Activated CD4-positive, alpha-beta T cell treated with anti-CD3 and anti-CD28 coated beads, Interleukin-2, Interleukin-4, amounts not matched to agents 100 ng/mL and 50 ng/mL, durations not matched to agents 16 hours and 8 hours (primary cell): ENCODE data around the gene FTO.

Experiments
- DNase-seq: peaks from one replicate; pipeline ENCODE4 v3.0.0-alpha.2; 2020; ENCODE audit warnings: low spot score

FTO gene

DNA sequence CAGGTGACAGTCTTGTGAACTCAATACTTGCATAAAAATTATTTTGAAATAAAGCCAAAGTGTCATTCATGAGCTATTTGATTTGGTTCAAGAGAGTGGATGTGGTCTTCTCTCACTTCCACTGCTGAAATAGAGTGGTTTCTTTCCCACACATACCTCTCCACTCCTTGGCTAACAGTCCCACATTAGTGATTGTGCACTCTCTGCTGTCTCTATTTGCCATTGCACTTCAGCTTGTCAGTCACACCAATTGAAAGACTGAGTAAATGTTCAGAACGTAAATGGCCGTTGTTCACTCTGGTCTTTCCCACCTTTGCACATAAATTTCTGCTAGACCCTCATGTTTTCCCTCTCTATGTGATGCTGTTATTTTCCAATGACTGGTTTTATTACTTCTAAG is 197.5 kb downstream of the FTO start:
- no peak for DNase-seq

DNA sequence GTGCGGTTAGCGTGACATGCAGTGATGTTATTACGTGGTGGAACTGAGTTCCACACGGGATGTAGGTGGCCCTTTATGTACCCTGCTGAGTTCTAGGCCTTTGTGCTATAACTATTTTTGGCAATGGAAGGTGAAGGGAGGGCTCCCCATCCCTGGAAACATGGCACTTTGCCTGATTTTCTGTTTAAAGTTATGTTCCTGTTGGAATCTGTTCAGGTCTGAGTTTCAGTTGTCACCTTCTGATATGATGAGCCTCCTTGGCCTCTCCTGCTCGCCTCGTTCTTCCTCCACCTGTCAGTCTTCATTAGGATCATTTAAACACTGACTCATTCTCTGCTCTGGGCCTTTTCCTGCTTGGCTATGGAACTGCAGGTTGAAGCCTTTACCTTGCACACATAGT is 200.6 kb downstream of the FTO start:
- DNase-seq: no peak

DNA sequence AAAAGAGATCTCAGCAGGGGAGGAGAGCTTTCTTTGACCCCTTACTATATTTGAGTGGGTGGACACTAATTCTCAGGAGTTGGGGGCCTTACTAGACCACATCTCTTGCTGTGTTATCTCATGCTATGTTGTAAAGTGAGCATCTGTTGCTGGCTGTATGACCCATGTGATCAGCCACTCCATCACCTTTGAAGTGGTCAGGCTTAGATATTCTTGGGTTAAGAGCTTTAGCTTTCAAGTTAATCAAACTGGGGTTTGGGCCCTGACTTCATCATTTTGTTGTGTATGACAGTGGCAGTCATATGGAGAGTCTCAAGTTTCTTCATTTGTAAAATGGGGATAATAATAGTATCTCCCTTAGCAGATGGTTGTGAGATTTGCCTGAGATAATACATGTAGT is 201.1 kb downstream of the FTO start:
- DNase-seq: no peak

- DNase-seq: no peak
These were observed 204.8 kb downstream of the FTO start for GRCh38 chr16:53908731-53909130.

DNA sequence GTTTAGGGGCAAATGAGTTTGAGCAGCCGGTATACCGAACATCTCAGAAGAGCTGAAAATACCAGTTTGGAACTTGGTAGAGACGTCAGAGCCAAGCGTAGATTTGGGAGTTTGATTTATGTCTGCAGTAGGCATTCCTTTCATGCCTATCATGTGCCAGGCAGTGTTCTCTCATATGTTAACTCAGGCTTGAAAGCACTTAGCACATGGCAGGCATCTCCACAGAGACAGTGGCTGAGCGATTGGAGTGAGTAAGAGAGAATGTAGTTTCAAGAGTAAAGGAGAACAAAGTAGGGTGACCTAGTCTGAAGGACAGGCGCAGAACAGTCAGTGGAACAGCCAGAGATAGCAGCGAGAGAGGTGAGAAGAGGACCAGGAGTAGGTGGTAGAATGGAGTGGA is 207.0 kb downstream of the FTO start:
- DNase-seq: no peak

DNA sequence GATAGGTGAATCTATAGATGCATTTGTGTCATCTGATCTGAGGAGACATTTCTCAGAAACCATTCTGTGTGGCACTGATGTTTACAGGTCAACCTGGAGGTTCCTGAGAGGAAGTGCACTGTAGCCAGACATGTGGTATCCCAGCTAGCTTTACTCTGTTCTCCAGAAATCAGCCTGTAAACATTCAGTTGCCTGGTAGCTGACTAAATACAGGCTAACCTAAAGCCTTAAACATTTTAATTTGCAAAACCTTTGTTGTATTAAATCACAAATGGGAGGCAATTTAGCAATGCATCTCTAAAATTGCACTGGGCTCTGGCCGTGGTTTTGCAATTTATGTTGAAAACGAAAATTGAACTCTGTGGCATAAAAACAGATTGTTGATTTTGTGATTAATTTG is 207.6 kb downstream of the FTO start:
- DNase-seq: no peak

DNA sequence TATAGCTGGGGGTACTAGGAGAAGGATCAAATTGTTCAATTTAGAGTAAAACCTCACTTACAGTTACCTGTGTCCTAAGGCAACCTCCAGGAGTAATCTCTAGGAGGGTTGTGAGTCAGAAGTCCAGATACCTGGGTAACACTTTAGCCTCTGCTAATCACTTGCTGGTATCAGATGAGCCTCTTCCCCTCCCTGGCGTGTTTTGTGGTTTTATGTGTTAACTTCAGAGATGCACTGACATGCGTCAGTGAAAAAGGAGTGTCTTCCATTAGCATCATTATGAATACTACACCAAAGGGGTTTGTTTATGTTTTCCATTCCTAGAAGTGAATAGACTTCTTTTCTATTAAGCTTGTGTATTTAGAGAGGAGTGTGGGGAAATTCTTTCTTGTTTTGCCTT is 208.2 kb downstream of the FTO start:
- DNase-seq: peak; percentile 63

- DNase-seq: no peak
These were observed 209.3 kb downstream of the FTO start for GRCh38 chr16:53913099-53913870.

- DNase-seq: no peak
These were observed 210.0 kb downstream of the FTO start for GRCh38 chr16:53913920-53914319.

DNA sequence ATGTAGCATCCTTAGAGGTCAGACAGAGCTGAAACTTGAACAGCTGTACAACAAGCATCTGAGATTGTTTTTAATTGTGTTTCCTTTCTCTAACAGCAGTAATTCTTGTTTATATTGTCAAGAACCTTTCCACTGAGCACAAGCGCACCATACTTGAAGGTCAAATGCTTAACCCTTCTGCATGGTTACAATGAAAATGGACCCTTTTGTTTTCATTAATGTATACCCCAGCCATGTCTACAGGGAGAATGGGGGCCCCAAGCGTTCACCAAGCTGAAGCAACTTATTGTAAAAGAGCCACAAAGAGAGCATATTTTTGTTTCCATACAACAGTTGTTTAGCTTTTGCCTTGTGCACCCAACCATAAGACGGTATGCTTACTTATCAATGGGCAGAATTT is 210.8 kb downstream of the FTO start:
- no peak for DNase-seq

DNA sequence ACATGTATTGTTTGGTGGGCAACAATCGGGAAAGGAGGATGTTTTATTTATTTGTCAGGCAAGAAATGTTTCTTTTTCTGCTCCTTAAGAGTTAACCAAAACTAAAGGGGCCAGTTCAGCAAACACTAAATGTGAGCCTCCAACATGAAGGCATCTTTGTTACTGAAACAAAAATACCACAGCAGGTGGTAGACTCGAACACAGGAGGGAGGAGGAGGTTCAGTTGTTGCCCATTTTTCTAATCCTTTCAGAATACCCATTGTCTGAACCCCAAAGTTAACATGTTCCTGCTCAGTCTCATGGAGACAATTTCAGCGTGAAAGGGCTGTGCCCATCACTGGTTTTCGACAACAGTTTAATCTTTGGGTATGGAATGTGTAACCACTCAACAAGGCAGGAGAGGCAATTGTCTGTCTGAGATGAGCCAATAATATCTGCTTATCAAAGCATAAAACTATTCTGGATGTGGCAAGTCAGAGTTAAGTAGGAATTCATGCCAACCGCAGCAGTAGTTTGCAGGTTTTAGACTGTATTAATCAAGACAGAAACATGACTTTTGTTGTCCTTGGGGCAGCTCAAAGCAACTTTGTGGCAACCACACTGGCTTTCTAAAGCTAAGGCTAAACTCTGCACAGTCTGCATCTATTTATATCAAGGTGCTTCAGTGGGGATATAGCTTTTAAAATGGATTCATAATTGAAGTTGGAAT is 211.7 kb downstream of the FTO start:
- no peak for DNase-seq

- no peak for DNase-seq
These were observed 217.0 kb downstream of the FTO start for GRCh38 chr16:53920988-53921387.

DNA sequence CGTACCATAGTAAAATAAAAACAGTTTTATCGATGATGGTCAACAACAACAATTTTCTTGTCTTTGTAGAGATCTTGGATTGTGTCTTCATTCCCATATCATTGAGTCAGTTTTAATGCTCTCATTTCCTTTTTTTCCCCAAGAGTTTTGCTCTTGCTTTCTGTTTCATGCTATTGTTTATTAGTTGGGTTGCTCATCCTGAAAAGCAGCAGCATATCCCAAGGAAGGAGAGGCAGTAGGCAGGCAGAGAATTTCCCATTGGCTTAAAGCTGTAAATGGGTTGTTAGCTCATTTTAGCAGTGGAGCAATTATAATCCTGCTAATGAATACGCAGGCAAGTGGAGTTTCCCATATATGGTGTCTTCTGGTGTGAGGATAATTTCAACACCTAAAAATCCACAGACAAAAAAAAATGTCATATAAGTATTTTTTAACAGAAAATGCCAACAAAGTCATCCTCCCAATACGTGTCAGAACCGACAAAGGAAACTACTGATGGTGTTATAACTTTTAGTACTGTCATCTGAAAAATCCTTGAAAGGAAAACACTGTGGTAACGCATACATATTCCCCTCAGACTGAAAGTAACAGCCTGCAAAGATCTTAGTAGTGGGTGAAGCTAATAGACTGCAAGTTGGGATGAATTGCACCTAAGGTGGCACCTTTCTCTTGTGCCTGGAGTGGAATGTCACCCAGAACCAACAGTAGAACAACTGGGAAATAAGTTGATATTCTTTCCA is 218.3 kb downstream of the FTO start:
- DNase-seq: no peak

GRCh38 chr16:53922807-53923571 is 219.0 kb downstream of the FTO start:
- DNase-seq: no peak

DNA sequence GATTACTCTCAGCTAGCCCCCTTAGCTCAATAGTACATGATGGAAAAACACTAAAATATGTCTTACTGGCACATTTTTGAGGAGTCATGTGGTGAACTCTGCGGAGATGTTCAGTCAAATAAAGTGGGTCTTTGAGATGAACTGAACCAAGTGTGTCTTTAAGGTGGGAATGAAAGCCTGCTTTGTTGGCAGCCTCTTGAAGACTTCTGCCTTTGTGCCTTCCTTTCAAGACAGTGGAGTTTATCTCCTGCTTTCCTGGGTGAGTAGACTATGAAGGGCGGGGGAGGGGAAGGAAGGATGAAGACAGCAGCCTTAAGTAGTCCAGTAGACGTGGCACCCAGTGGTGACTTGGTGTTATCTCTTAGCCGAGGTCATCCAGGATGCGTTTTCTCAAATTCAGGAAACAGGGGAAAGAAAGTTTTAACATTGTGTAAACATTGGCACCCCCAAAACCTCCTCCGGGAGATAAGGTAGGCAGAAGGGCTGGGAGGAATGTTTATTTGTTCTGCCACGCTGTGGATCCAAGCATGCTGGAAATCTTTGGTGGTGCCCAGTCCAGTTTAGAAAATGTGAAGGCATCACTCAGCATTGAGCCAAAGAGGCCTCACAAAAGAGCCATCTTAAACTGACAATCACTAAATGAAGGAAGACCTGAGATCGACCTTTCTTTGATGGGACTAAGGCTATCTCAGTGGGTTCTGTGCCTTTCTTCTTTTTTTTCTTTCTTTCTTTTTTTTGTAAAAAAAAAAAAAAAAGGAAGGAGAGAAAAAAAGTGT is 220.6 kb downstream of the FTO start:
- DNase-seq: no peak

- no peak for DNase-seq
These were observed 221.1 kb downstream of the FTO start for GRCh38 chr16:53925107-53925410.

- no peak for DNase-seq
These were observed 221.6 kb downstream of the FTO start for GRCh38 chr16:53925526-53925925.

DNA sequence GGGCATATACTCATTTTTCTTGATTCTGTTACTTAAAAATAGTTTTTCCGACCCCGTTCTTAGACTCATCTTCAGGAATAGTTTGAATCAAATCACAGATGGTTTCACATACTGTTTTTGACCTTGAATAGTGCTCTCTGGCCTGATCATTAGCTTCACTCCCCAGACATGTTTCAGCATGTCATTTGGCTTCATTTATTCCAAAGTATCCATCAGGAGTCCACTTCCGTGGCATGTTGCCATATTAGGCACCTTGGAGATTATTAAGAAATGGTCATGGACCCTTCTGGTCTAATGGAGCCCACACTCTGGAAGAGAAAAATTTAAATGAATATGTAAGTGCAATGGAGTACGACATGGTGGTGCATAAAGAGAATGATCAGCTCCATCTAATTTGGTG is 222.3 kb downstream of the FTO start:
- no peak for DNase-seq

GRCh38 chr16:53932975-53933374 is 229.0 kb downstream of the FTO start:
- DNase-seq: no peak

GRCh38 chr16:53933407-53933806 is 229.5 kb downstream of the FTO start:
- no peak for DNase-seq

GRCh38 chr16:53936052-53936451 is 232.1 kb downstream of the FTO start:
- DNase-seq: no peak

- no peak for DNase-seq
These were observed 232.6 kb downstream of the FTO start for GRCh38 chr16:53936529-53936928.
